Left ventricle myocardium inferior (tissue), 1 donor: ENCODE results near the gene OR10J4. TPM values are rescaled to one million over a fixed set of nuclear protein-coding genes. Genes with fewer than 3 reads are reported as not detected.

Source experiments
- DNase-seq: peaks from one replicate; pipeline ENCODE4 v3.0.0-alpha.2; 2020
- H3K27ac ChIP-seq: fragments of 200-600 bp; replicated peaks from 2 replicates; pipeline ENCODE4 v1.8.0; 2021
- H3K27me3 ChIP-seq: fragments of 200-600 bp; 2 replicates; pipeline ENCODE4 v1.8.0; 2021; ENCODE audit warnings: low read depth
- H3K36me3 ChIP-seq: fragments of 200-600 bp; 2 replicates; pipeline ENCODE4 v1.8.0; 2021
- H3K4me1 ChIP-seq: fragments of 200-600 bp; 2 replicates; pipeline ENCODE4 v1.8.0; 2021
- H3K4me3 ChIP-seq: fragments of 200-600 bp; 2 replicates; pipeline ENCODE4 v1.8.0; 2021; ENCODE audit warnings: mild to moderate bottlenecking, moderate library complexity
- H3K9me3 ChIP-seq: fragments of 200-600 bp; replicated peaks from 2 replicates; pipeline ENCODE4 v1.8.0; 2021
- CTCF ChIP-seq: fragments of 200-600 bp; IDR thresholded peaks from 2 replicates; pipeline ENCODE4 v1.8.0; 2021; ENCODE audit warnings: antibody characterized with exemption, mild to moderate bottlenecking, borderline replicate concordance
- intact Hi-C: fragments of 100-400 bp; cut with micrococcal nuclease; formaldehyde crosslinking; loops from one replicate; pipeline ENCODE4 v1.11.0; 2022
- total RNA-seq: library from RNA; stranded (reverse); fragmentation: NEBNext Ultra II Directional; extraction: Animal tissue kit (Norgen Biotek cat#: 25700); gene quantifications from one replicate; pipeline ENCODE4 v1.2.1, GENCODE V29; 2021
- donor health status: DM: no; HTN: yes; CAD: no; lungs with severe emphysema.

OR10J4 gene
- total RNA-seq, 1 donor from 2014 or later, result not detected

- no peaks in the 10 kb centered on the region for H3K27me3 ChIP-seq
- no peak for TF ChIP-seq CTCF
- no peak overlapping the region for H3K27ac ChIP-seq
- DNase-seq, result no peak
- H3K4me3 ChIP-seq, result no peak overlapping the region
- H3K9me3 ChIP-seq, result peaks cover 24% of the 10 kb centered on the region
- intact Hi-C loops, result no loop called here
- H3K4me1 ChIP-seq, result peaks cover 7% of the 10 kb centered on the region
- H3K36me3 ChIP-seq, result no peaks in the 10 kb centered on the region
These were observed 33.2 kb downstream of the OR10J4 start for GRCh38 chr1:159465191-159465603.

- H3K27ac ChIP-seq, result no peak overlapping the region
- H3K9me3 ChIP-seq, result no peaks in the 10 kb centered on the region
- H3K27me3 ChIP-seq, result no peaks in the 10 kb centered on the region
- TF ChIP-seq CTCF, result no peak
- no peak overlapping the region for H3K4me3 ChIP-seq
- DNase-seq, result no peak
- H3K4me1 ChIP-seq, result peaks cover 10% of the 10 kb centered on the region
- intact Hi-C loops, result no loop called here
- H3K36me3 ChIP-seq, result no peaks in the 10 kb centered on the region
These were observed 36.3 kb downstream of the OR10J4 start for GRCh38 chr1:159468321-159468720.

- no peak for TF ChIP-seq CTCF
- no peaks in the 10 kb centered on the region for H3K27me3 ChIP-seq
- intact Hi-C loops, result no loop called here
- no peaks in the 10 kb centered on the region for H3K9me3 ChIP-seq
- no peak overlapping the region for H3K4me3 ChIP-seq
- peaks cover 10% of the 10 kb centered on the region for H3K4me1 ChIP-seq
- H3K27ac ChIP-seq, result no peak overlapping the region
- H3K36me3 ChIP-seq, result no peaks in the 10 kb centered on the region
- no peak for DNase-seq
These were observed 38.0 kb downstream of the OR10J4 start for GRCh38 chr1:159469921-159470533.

GRCh38 chr1:159473335-159473734 lies 41.3 kb downstream of the OR10J4 start:
- Histone ChIP-seq H3K27ac (no peak overlapping the region), H3K27me3 (no peaks in the 10 kb centered on the region), H3K4me1 (peaks cover 10% of the 10 kb centered on the region), H3K4me3 (no peak overlapping the region), H3K36me3 (no peaks in the 10 kb centered on the region), H3K9me3 (no peaks in the 10 kb centered on the region)
- intact Hi-C loops, result no loop called here
- DNase-seq, result no peak
- no peak for TF ChIP-seq CTCF

GRCh38 chr1:159474926-159475325 lies 42.9 kb downstream of the OR10J4 start:
- peaks cover 6% of the 10 kb centered on the region for H3K4me1 ChIP-seq
- no peak overlapping the region for H3K27ac ChIP-seq
- intact Hi-C loops, result no loop called here
- no peak for DNase-seq
- no peaks in the 10 kb centered on the region for H3K9me3 ChIP-seq
- no peaks in the 10 kb centered on the region for H3K27me3 ChIP-seq
- H3K36me3 ChIP-seq, result no peaks in the 10 kb centered on the region
- no peak for TF ChIP-seq CTCF
- H3K4me3 ChIP-seq, result no peak overlapping the region

Other genes starting within 250 kb of the OR10J4 start
- gene ACKR1, start 227.3 kb upstream of the OR10J4 start, total RNA-seq, result 10.9 TPM
- gene FCER1A, start 129.9 kb upstream of the OR10J4 start, total RNA-seq, result 0.96 TPM
- gene OR10J1, start 7.5 kb downstream of the OR10J4 start, total RNA-seq, result not detected
- not detected for gene OR10J5, start 103.8 kb downstream of the OR10J4 start, total RNA-seq
- gene APCS, start 155.6 kb downstream of the OR10J4 start, total RNA-seq, result not detected